Small intestine (tissue), 7 donors: ENCODE data around the gene PTPRG. TPM values are rescaled to one million over a fixed set of nuclear protein-coding genes. Genes with fewer than 3 reads are reported as not detected.

ENCODE experiments used
- DNase-seq, 2 donors: peaks; one replicate each; pipeline versions ENCODE4 v3.0.0 to v3.0.0-alpha.2; 2013
- FAIRE-seq: peaks from 2 replicates; lab custom pipeline; 2012; peaks lifted over from hg19 to GRCh38; lab: Jason Lieb, UNC
- H3K27ac ChIP-seq, 3 donors: one replicate each; pipeline ENCODE4 v1.5.1; 2013; ENCODE audit warnings: low read length in 2 of 3, mild to moderate bottlenecking in 2 of 3, control low read depth in 1 of 3, inconsistent platforms in 1 of 3, low read depth in 1 of 3, moderate library complexity in 1 of 3
- H3K27me3 ChIP-seq, 3 donors: one replicate each; pipeline ENCODE4 v1.6.1; 2013; ENCODE audit warnings: low read length in 3 of 3, inconsistent platforms in 1 of 3; ENCODE audit not compliant: control insufficient read depth in 3 of 3, insufficient read depth in 3 of 3
- H3K36me3 ChIP-seq, 3 donors: one replicate each; pipeline ENCODE4 v1.6.1; 2013; ENCODE audit warnings: low read length in 3 of 3, inconsistent platforms in 1 of 3, low read depth in 1 of 3, mild to moderate bottlenecking in 1 of 3, moderate library complexity in 1 of 3; ENCODE audit not compliant: control insufficient read depth in 3 of 3, insufficient read depth in 2 of 3
- H3K4me1 ChIP-seq, 3 donors: one replicate each; pipeline ENCODE4 v1.6.1; 2013; ENCODE audit warnings: low read length in 2 of 3, inconsistent platforms in 1 of 3, low read depth in 1 of 3, mild to moderate bottlenecking in 1 of 3, moderate library complexity in 1 of 3; ENCODE audit not compliant: control insufficient read depth in 3 of 3, insufficient read depth in 2 of 3
- H3K4me3 ChIP-seq, 3 donors: one replicate each; pipeline ENCODE4 v1.5.1; 2013; ENCODE audit warnings: low read length in 3 of 3, control low read depth in 1 of 3, inconsistent platforms in 1 of 3, low read depth in 1 of 3, mild to moderate bottlenecking in 1 of 3, moderate library complexity in 1 of 3
- H3K9me3 ChIP-seq, 2 donors: one replicate each; pipeline ENCODE4 v1.6.1; 2013; ENCODE audit warnings: low read depth in 1 of 2, low read length in 1 of 2; ENCODE audit not compliant: control insufficient read depth in 2 of 2, insufficient read depth in 1 of 2
- WGBS, 3 donors: extraction: QIAGEN DNeasy Blood & Tissue Kit; methylation state at CpG; one replicate each; pipeline ENCODE4 v1.1.7; 2013; 5-methylcytosine and 5-hydroxymethylcytosine counted together
- polyA plus RNA-seq, 4 donors: library from polyadenylated mRNA; stranded (reverse) in 3 of 4; unstranded in 1 of 4; fragments of 200-250 nt in 3 of 4; fragments of 120-200 nt in 1 of 4; gene quantifications; one replicate each; pipeline versions ENCODE4 v1.2.1 to v1.2.3, GENCODE V29; 2013
- donor health status: healthy with polysubstance abuse.
- donor health status: control.
- donor health status: control.
- donor health status: Bipolar disorder and iron deficiency.
- donor health status: healthy.

Gene PTPRG
- polyA plus RNA-seq, 4 donors, result 0.81 to 18.3 (median 5.6) TPM

DNA sequence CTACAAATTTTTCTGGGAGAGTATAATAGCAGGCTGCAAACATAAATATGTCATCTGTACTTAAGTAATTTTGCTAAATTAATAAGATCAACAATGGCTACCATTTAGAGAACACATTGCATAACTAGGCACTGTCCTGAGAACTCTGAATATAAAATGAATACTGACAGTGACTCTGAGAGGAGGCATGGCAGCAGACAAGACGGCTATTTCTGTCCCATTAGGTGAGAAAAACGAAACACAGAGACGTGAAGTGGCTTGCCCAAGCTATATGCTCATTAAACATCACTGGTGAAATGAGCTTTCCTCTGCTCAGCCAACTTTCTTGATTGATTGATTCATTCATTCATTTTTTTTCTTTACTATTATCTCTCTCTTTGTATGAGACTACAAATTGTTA is 384.3 kb downstream of the PTPRG start:
- FAIRE-seq (no peak), DNase-seq (no peak)
- H3K36me3 ChIP-seq, result peaks cover 0 to 3% (median 0%) of the 10 kb centered on the region in 3 donors
- no peaks in the 10 kb centered on the region for H3K27me3 ChIP-seq
- H3K9me3 ChIP-seq, result peaks cover 0 to 5% of the 10 kb centered on the region in 2 donors
- 55 to 66% (median 65%) methylated on average over 3 of the region's 3 CpGs for WGBS, 3 donors
- H3K4me3 ChIP-seq, result no peak overlapping the region
- H3K27ac ChIP-seq, result no peak overlapping the region
- peaks cover 0 to 5% (median 0%) of the 10 kb centered on the region in 3 donors for H3K4me1 ChIP-seq

DNA sequence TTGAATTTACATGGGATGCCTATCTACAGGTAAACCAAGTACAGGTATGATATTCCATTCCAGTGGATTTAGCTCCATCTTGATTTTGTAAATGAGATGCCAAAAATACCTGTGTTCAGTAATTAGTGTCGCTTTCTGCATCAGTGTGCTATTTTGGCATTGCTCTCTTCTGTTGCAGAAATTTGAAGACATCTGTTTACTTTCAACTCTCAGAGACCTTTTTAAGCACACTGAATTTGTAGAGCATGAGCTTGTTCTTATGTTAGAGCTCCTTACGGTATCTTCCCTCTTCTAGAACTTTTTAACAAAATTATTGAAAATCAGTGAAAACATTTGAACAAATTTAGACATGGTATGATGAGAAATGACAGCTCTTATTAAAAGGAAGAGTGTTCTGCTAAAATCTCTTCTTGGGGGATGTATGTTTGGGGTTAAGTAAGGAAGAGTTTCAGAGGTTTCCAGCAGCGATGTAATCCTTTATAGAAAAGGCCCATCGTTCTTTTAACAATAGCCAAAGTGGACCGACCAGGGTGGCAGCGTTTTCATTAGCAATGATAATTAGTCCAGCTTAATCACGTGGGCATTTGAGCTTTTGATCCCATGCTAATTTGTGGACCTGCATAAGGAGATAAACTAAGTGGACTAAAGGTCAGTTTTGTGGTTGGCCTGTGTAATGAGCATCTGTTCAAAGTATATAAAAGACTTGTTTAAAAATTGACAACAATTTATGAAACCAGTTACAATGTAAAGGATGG is 385.4 kb downstream of the PTPRG start:
- no peak overlapping the region for H3K4me3 ChIP-seq
- no peak overlapping the region for H3K27ac ChIP-seq
- no peak for FAIRE-seq
- H3K27me3 ChIP-seq, result no peaks in the 10 kb centered on the region
- H3K36me3 ChIP-seq, result peaks cover 0 to 3% (median 0%) of the 10 kb centered on the region in 3 donors
- 48 to 60% (median 52%) methylated on average over 7 of the region's 7 CpGs for WGBS, 3 donors
- H3K9me3 ChIP-seq, result peaks cover 0 to 4% of the 10 kb centered on the region in 2 donors
- DNase-seq, result peak; percentile 25 to 85
- peaks cover 0 to 5% (median 0%) of the 10 kb centered on the region in 3 donors for H3K4me1 ChIP-seq

DNA sequence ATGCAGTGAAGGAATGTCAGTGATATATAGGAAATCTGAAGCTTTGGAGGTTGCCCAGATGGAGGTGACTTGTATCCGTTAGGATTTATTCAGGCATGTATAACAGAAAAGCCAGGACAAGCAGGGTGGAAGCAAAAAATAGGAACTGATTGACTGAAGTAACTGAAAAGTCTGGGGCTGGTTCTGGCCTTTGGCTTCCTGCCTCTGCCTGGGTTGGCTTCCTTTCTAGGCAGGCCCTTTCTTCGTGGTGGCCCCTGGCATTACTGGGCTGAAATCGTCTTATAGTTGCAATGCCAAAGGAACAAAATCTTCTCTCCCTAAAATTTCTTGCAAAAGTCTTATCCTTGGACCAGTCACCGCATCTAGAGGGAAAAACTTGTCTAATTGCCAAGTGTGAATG is 386.1 kb downstream of the PTPRG start:
- Histone ChIP-seq H3K36me3 (peaks cover 0 to 3% (median 0%) of the 10 kb centered on the region in 3 donors), H3K4me1 (peaks cover 0 to 5% (median 0%) of the 10 kb centered on the region in 3 donors), H3K4me3 (no peak overlapping the region), H3K27ac (peak overlapping the region in 1 of 3 donors; percentile 5), H3K27me3 (no peaks in the 10 kb centered on the region), H3K9me3 (no peaks in the 10 kb centered on the region)
- FAIRE-seq (no peak), DNase-seq (no peak)
- 68 to 84% (median 72%) methylated on average over 4 of the region's 4 CpGs for WGBS, 3 donors

DNA sequence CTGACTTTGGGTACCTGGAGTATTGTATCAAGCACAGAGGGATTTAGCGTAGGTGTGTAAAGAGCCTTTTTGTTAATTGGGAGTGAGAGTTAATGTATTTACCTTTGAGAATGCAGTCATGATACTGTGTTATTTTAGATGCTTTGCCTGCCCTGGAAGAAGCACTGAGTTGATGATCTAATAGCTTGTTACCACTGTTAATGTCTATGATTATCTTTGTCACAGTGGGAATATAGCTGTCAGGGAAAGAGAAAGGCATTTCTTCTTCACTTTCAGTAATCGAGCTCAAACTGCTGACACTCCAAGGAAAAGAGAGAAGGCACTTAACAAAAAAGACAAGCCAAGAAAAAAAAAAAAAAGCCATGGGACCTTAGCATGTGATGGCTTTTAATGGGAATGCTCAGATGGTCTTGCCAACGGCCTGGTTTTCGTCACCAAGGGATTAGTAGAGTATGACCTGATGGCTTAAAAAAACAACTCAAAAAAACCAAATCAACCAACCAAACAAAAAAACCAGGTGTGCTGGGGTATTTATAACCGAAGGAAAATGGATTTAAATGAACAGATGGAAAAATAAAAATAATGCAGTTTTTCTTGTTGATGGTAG is 387.4 kb downstream of the PTPRG start:
- no peak for FAIRE-seq
- H3K9me3 ChIP-seq, result no peaks in the 10 kb centered on the region
- WGBS, 3 donors, result 79 to 96% (median 88%) methylated on average over 5 of the region's 5 CpGs

DNA sequence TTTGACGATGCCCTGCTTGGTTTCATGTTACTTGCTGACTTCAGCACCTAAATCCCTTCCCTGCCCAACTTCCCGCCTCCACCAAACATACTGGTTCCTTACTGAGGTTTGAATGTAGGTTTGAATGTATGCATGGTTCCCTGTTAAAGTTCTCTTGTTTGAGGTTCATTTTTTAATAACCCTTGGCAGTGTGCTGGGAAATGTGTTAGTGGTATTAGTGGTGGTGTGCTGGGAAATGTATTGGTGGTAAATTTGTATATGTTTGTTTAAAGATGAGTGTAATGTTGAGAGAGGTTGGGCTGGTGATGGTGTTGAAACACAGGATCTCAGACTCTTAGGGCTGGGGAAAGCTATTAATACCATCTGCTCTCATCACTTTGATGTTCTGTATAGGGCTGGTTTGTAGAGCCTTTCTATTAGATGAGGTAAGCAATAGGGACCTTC is 392.7 kb downstream of the PTPRG start:
- H3K9me3 ChIP-seq, result no peaks in the 10 kb centered on the region
- peaks cover 0 to under 1% (median 0%) of the 10 kb centered on the region in 3 donors for H3K36me3 ChIP-seq
- FAIRE-seq, result no peak
- no peak overlapping the region for H3K4me3 ChIP-seq
- no peaks in the 10 kb centered on the region for H3K27me3 ChIP-seq
- WGBS, 3 donors, result 83 to 90% (median 86%) methylated on average over 2 of the region's 2 CpGs
- peaks cover 0 to 3% (median 0%) of the 10 kb centered on the region in 3 donors for H3K4me1 ChIP-seq
- DNase-seq, result no peak
- H3K27ac ChIP-seq, result no peak overlapping the region

More for the DNA sequence above, 387.4 kb downstream of the PTPRG start:
- Histone ChIP-seq H3K4me1 (peaks cover 0 to 5% (median 3%) of the 10 kb centered on the region in 3 donors), H3K36me3 (peaks cover 0 to 3% (median 0%) of the 10 kb centered on the region in 3 donors), H3K27me3 (no peaks in the 10 kb centered on the region), H3K4me3 (no peak overlapping the region), H3K27ac (no peak overlapping the region)
- DNase-seq, result no peak

DNA sequence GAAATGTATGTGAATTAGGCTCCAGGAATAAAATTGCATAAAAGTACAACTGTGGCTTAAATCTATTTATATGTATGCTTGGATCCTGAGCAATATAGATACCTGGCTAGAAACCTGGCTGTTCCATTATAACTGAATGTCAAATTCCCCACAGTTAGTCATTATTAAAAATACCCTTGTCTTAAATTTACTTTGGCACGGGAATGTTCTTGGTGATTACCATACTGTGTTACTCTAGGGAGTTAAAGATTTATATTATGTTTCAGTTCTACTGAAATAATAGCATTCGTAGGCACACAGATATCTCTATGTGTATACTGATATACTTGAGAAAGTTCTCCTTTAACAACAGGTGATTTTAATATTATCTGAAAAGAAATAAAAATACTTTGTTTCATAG is 394.1 kb downstream of the PTPRG start:
- no peak for FAIRE-seq
- H3K36me3 ChIP-seq, result peaks cover 0 to 2% (median 0%) of the 10 kb centered on the region in 3 donors
- no peak for DNase-seq
- H3K4me1 ChIP-seq, result peaks cover 0 to 3% (median 0%) of the 10 kb centered on the region in 3 donors
- H3K4me3 ChIP-seq, result no peak overlapping the region
- 67 to 73% (median 68%) methylated on average over 2 of the region's 2 CpGs for WGBS, 3 donors
- H3K27me3 ChIP-seq, result no peaks in the 10 kb centered on the region
- H3K27ac ChIP-seq, result no peak overlapping the region
- no peaks in the 10 kb centered on the region for H3K9me3 ChIP-seq

DNA sequence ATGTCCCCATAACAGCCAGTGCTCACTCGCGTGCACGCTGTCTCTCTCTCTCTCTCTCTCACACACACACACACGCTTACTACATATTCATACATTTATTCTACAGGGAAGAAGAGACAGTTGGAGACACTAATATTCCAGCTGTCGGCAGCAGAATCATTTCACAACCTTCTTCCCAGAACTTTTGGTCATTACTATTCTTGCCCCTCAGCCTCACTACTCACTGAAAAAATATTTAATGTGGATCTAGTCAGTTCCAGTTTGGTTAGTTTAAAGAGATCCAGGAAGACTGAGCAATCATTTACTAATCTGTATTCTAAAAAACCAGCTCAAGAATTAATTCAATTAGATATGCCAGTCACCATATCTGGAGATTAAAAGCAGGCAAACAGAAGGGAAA is 394.9 kb downstream of the PTPRG start:
- WGBS, 3 donors, result 85 to 98% (median 89%) methylated on average over 5 of the region's 5 CpGs
- FAIRE-seq, result no peak
- H3K27ac ChIP-seq, result no peak overlapping the region
- H3K4me1 ChIP-seq, result peaks cover 0 to 3% (median 0%) of the 10 kb centered on the region in 3 donors
- no peak overlapping the region for H3K4me3 ChIP-seq
- no peaks in the 10 kb centered on the region for H3K9me3 ChIP-seq
- DNase-seq, result no peak
- H3K27me3 ChIP-seq, result no peaks in the 10 kb centered on the region
- peaks cover 0 to 2% (median 0%) of the 10 kb centered on the region in 3 donors for H3K36me3 ChIP-seq

DNA sequence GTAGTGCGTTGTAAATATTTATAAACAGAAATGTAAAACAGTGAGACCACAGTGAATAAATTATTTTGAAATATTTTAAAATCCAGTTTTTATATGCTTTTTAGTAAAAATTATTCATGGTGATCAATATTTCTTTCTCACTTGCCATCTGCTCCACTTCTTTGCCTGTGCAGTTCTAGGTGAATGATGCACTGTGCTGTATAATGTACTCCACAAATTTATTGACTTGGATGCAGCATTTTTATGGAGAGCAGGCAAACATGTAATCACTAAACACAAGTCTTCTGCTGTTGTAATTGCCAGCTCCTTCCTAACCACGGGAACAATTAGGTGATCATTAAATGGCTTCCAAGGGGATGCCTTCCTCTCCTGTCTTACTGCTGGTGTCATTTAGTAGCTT is 395.9 kb downstream of the PTPRG start:
- H3K36me3 ChIP-seq, result peaks cover 0 to 2% (median 0%) of the 10 kb centered on the region in 3 donors
- WGBS, 3 donors, result 81 to 87% (median 82%) methylated on average over 2 of the region's 2 CpGs
- no peaks in the 10 kb centered on the region for H3K27me3 ChIP-seq
- no peak overlapping the region for H3K27ac ChIP-seq
- H3K4me3 ChIP-seq, result no peak overlapping the region
- H3K4me1 ChIP-seq, result peaks cover 0 to 9% (median 0%) of the 10 kb centered on the region in 3 donors
- FAIRE-seq (no peak), DNase-seq (no peak)
- no peaks in the 10 kb centered on the region for H3K9me3 ChIP-seq
